ENCODE data around the gene TP53AIP1.

Gene TP53AIP1

GRCh38 chr11:128942817-128943427 lies at the start of gene TP53AIP1:
TSS of gene TP53AIP1 (minus strand) at chr11:128942871. CDS start at chr11:128937818, 5,053 bp downstream.
- Mint-ChIP-seq H3K27ac (peak within 1 kb of the TSS; percentile 15), H3K4me3 (no peak within 1 kb of the TSS), H3K9me3 (no peaks in the 10 kb centered on the region), H3K36me3 (ENCODE audit: low read depth) (no peaks in the 10 kb centered on the region), H3K27me3 (no peaks in the 10 kb centered on the region), H3K4me1 (ENCODE audit: low read depth) (peaks cover 14% of the 10 kb centered on the region)
- intact Hi-C loops (cut with micrococcal nuclease), result no loop called here

GRCh38 chr11:128988242-128988970 lies 45.7 kb upstream of the TP53AIP1 start:
- Mint-ChIP-seq H3K36me3 (ENCODE audit: low read depth) (peaks cover 7% of the 10 kb centered on the region), H3K4me3 (no peak overlapping the region), H3K4me1 (ENCODE audit: low read depth) (no peaks in the 10 kb centered on the region), H3K27ac (no peak overlapping the region), H3K27me3 (no peaks in the 10 kb centered on the region), H3K9me3 (no peaks in the 10 kb centered on the region)
- intact Hi-C loops (cut with micrococcal nuclease), result no loop called here

DNA sequence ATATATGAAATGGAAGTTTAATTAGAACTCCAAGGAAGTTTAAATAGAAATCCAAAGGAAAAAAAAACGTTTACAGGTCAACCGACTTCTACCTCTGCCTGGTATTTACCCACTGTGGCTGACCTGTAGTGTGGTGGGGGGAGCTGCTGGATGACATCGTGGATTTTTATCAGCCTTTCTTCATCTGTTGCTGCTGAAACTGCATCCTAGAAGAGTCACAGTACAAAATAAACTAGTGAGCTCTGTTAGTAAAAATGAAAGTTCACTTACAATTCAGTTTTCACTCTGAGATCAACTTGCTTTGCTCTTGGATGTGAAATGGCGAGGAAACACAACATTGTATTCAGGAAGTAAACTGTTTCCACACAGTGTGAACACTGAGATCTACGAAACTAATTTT lies 43.2 kb upstream of the TP53AIP1 start:
- Mint-ChIP-seq H3K27ac (no peak overlapping the region), H3K27me3 (no peaks in the 10 kb centered on the region), H3K4me1 (ENCODE audit: low read depth) (no peaks in the 10 kb centered on the region), H3K36me3 (ENCODE audit: low read depth) (peaks cover 7% of the 10 kb centered on the region), H3K4me3 (no peak overlapping the region), H3K9me3 (no peaks in the 10 kb centered on the region)
- intact Hi-C loops (cut with micrococcal nuclease), result no loop called here

GRCh38 chr11:128983023-128983422 lies 40.4 kb upstream of the TP53AIP1 start:
- no peak overlapping the region for H3K4me3 Mint-ChIP-seq
- intact Hi-C loops (cut with micrococcal nuclease), result no loop called here
- peaks cover 7% of the 10 kb centered on the region for H3K36me3 Mint-ChIP-seq (ENCODE audit: low read depth)
- no peak overlapping the region for H3K27ac Mint-ChIP-seq
- no peaks in the 10 kb centered on the region for H3K4me1 Mint-ChIP-seq (ENCODE audit: low read depth)
- H3K9me3 Mint-ChIP-seq, result no peaks in the 10 kb centered on the region
- H3K27me3 Mint-ChIP-seq, result no peaks in the 10 kb centered on the region

- peaks cover 14% of the 10 kb centered on the region for H3K36me3 Mint-ChIP-seq (ENCODE audit: low read depth)
- intact Hi-C loops (cut with micrococcal nuclease), result no loop called here
- no peaks in the 10 kb centered on the region for H3K4me1 Mint-ChIP-seq (ENCODE audit: low read depth)
- no peak overlapping the region for H3K27ac Mint-ChIP-seq
- H3K4me3 Mint-ChIP-seq, result no peak overlapping the region
- no peaks in the 10 kb centered on the region for H3K9me3 Mint-ChIP-seq
- H3K27me3 Mint-ChIP-seq, result no peaks in the 10 kb centered on the region
Observed at GRCh38 chr11:128981254-128981653, 38.6 kb upstream of the TP53AIP1 start.

DNA sequence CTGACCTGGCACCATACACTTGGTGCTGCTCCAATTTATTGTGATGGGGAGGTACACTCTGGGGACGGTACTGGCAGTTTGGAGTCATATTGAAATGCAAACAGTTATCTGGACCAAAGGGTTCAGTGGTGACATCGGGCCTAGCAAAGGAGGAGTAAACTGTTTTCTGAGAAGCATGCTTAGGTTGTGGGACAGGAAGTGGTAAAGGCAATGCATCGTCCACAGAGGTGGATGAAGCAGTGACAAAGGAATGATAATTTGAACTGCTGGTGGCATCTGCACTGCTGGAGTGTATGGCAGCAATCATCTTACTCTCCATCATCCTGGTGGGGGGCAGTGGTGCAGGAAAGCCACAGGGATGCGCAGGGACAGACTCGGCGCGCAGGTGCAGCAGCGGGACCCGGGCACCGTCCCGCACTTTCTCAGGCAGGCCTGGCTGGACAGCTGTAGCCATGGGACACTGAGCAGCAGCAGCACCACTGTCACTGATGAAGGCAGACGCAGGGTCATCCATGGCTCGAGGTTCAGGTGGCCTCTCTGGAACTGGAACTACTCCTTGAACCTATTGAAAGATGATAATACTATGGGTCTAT lies 28.0 kb upstream of the TP53AIP1 start:
- no peak overlapping the region for H3K4me3 Mint-ChIP-seq
- intact Hi-C loops (cut with micrococcal nuclease), result no loop called here

DNA sequence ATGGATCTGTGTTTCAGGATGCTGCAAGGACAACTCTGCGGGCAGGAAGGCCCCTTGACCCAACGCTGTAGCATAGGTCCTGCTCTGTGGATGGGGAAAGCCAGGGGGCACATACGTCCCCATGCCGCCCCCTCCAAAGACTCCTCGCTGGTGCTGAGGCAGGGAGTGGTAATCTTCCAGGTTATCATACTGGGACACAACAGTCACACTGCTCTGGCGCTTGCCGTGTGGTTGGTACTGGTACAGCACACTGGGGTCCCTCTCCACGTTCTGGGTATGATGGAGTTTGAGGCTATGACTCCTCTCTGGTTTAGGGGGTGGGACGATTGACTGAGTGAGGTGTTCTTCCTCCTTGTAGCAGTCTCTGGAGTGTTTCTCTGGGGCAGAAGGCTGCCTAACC lies 26.2 kb upstream of the TP53AIP1 start:
- Mint-ChIP-seq H3K36me3 (ENCODE audit: low read depth) (peaks cover 21% of the 10 kb centered on the region), H3K9me3 (no peaks in the 10 kb centered on the region), H3K4me1 (ENCODE audit: low read depth) (no peaks in the 10 kb centered on the region), H3K27ac (no peak overlapping the region), H3K27me3 (no peaks in the 10 kb centered on the region), H3K4me3 (no peak overlapping the region)
- intact Hi-C loops (cut with micrococcal nuclease), result no loop called here

More for the DNA sequence above, 28.0 kb upstream of the TP53AIP1 start:
- H3K27me3 Mint-ChIP-seq, result no peaks in the 10 kb centered on the region
- peaks cover 21% of the 10 kb centered on the region for H3K36me3 Mint-ChIP-seq (ENCODE audit: low read depth)
- H3K4me1 Mint-ChIP-seq (ENCODE audit: low read depth), result no peaks in the 10 kb centered on the region
- no peak overlapping the region for H3K27ac Mint-ChIP-seq
- no peaks in the 10 kb centered on the region for H3K9me3 Mint-ChIP-seq

DNA sequence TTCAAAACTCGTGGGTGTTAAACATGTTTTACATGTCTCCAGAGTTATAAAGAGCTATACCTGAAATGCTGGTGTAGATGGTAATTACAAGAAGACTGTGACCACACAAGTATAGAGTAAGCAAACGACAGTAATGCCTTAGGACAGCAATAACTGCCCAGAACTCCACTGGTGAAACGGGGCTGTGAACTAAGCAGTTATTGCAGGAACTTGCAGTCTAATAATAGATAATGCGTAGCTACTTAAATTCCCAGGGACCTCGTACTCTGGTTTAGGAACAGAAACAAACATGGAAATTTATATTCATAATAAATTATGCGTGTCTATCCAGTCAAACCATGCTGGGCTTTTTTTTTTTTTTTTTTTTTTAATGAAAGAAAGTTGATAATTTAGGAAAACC lies 24.9 kb upstream of the TP53AIP1 start:
- Mint-ChIP-seq H3K4me1 (ENCODE audit: low read depth) (no peaks in the 10 kb centered on the region), H3K9me3 (no peaks in the 10 kb centered on the region), H3K4me3 (no peak overlapping the region), H3K36me3 (ENCODE audit: low read depth) (peaks cover 20% of the 10 kb centered on the region), H3K27me3 (no peaks in the 10 kb centered on the region), H3K27ac (no peak overlapping the region)
- intact Hi-C loops (cut with micrococcal nuclease), result no loop called here

DNA sequence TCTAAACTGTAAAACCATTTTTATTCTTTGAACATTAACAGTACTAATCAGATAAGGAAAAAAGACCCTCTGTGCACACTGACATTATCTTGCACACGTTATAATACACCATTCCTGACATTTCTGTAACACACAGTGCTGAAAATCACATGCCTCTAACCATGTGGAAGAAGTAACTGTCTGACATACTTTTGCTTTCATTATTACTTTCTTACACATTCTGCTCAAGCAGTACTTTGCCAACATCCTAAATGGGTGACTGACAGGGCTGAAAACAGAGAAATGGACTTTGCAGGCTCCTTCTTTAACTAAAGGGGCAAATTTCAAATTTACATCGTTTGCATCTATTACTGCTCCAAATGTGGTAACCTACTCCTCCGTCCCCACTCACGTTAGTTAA lies 22.8 kb upstream of the TP53AIP1 start:
- Mint-ChIP-seq H3K36me3 (ENCODE audit: low read depth) (peaks cover 10% of the 10 kb centered on the region), H3K27ac (no peak overlapping the region), H3K27me3 (no peaks in the 10 kb centered on the region), H3K4me1 (ENCODE audit: low read depth) (no peaks in the 10 kb centered on the region), H3K4me3 (no peak overlapping the region), H3K9me3 (no peaks in the 10 kb centered on the region)
- intact Hi-C loops (cut with micrococcal nuclease), result no loop called here

DNA sequence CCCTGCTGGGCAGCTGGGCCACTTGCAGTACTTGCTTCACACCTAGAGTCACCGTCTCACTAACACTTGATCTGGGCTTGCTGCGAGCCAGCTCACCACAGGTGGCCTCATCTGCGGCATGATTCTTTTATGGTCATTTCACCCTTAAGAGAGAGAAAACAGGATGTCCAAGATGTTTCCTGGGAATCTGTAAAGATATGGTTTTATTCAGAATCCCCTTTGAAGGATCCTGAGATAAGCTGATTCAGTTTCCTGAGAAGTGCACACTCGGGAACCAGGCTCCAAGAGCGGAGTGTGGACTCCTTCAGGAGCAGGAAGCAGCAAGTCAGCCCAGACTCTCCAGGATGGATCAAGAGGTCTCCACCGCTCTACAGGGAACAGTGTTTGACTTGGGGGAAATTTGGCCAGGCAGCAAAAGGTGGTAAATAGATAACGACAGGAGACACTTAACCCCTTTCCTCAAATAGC lies 21.8 kb upstream of the TP53AIP1 start:
- H3K36me3 Mint-ChIP-seq (ENCODE audit: low read depth), result peaks cover under 1% of the 10 kb centered on the region
- no peaks in the 10 kb centered on the region for H3K4me1 Mint-ChIP-seq (ENCODE audit: low read depth)
- H3K9me3 Mint-ChIP-seq, result no peaks in the 10 kb centered on the region
- no peak overlapping the region for H3K4me3 Mint-ChIP-seq
- H3K27me3 Mint-ChIP-seq, result no peaks in the 10 kb centered on the region
- no peak overlapping the region for H3K27ac Mint-ChIP-seq
- intact Hi-C loops (cut with micrococcal nuclease), result no loop called here

- no peaks in the 10 kb centered on the region for H3K27me3 Mint-ChIP-seq
- no peaks in the 10 kb centered on the region for H3K9me3 Mint-ChIP-seq
- intact Hi-C loops (cut with micrococcal nuclease), result no loop called here
- H3K4me3 Mint-ChIP-seq, result no peak overlapping the region
- no peaks in the 10 kb centered on the region for H3K4me1 Mint-ChIP-seq (ENCODE audit: low read depth)
- no peaks in the 10 kb centered on the region for H3K36me3 Mint-ChIP-seq (ENCODE audit: low read depth)
- no peak overlapping the region for H3K27ac Mint-ChIP-seq
Observed at GRCh38 chr11:128963744-128964325, 21.2 kb upstream of the TP53AIP1 start.

DNA sequence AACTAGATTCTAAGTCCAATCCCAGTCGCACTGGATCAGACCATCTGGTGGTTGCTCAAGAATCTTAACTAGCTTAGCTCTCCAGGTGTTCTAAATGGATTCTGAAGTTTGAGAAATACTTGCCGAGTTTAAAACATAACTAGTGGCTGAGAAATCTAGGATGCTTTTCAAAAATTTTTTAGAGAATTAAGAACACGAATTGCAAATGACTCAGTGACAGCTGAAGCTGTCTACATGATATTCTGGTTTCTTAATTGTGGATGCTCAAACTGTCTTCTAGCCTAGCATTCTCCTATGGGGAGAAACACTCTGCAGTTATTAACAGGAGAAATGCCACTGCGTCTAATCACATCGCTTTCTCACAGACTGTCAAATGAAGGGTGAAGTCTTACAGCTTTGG lies 20.2 kb upstream of the TP53AIP1 start:
- Mint-ChIP-seq H3K4me3 (no peak overlapping the region), H3K27me3 (no peaks in the 10 kb centered on the region), H3K9me3 (no peaks in the 10 kb centered on the region), H3K36me3 (ENCODE audit: low read depth) (no peaks in the 10 kb centered on the region), H3K4me1 (ENCODE audit: low read depth) (no peaks in the 10 kb centered on the region), H3K27ac (no peak overlapping the region)
- intact Hi-C loops (cut with micrococcal nuclease), result no loop called here

GRCh38 chr11:128961645-128962044 lies 19.0 kb upstream of the TP53AIP1 start:
- Mint-ChIP-seq H3K4me1 (ENCODE audit: low read depth) (no peaks in the 10 kb centered on the region), H3K36me3 (ENCODE audit: low read depth) (no peaks in the 10 kb centered on the region), H3K9me3 (no peaks in the 10 kb centered on the region), H3K4me3 (no peak overlapping the region), H3K27ac (no peak overlapping the region), H3K27me3 (peaks cover 3% of the 10 kb centered on the region)
- intact Hi-C loops (cut with micrococcal nuclease), result no loop called here

DNA sequence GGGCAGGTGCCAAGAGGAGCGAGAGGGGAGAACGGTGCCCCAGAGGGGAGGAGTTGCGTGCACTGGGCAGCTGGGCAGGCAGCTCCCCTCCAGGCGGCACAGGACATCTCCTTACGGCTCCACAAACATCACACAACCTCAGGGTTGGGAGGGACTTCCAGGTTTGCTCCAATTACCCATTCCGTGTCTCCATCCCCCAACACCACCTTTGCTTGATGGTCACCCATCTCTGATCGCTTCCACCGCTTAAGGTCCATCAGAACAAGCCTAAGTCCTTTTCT lies 14.5 kb upstream of the TP53AIP1 start:
- intact Hi-C loops (cut with micrococcal nuclease), result no loop called here

More for the DNA sequence above, 14.5 kb upstream of the TP53AIP1 start:
- Mint-ChIP-seq H3K27me3 (peaks cover 5% of the 10 kb centered on the region), H3K4me3 (no peak overlapping the region), H3K27ac (no peak overlapping the region), H3K9me3 (no peaks in the 10 kb centered on the region), H3K4me1 (ENCODE audit: low read depth) (no peaks in the 10 kb centered on the region), H3K36me3 (ENCODE audit: low read depth) (no peaks in the 10 kb centered on the region)

Data from dendritic cell treated with granulocyte-macrophage colony-stimulating factor and Interleukin-4, amounts not matched to agents 40 ng/mL and 50 ng/mL, for 4 days (primary cell).